ENCODE data around the gene CARD18. TPM values are rescaled to one million over a fixed set of nuclear protein-coding genes. Genes with fewer than 3 reads are reported as not detected.

Gene CARD18
- total RNA-seq, 1 experiment from 2014 or later, result not detected

DNA sequence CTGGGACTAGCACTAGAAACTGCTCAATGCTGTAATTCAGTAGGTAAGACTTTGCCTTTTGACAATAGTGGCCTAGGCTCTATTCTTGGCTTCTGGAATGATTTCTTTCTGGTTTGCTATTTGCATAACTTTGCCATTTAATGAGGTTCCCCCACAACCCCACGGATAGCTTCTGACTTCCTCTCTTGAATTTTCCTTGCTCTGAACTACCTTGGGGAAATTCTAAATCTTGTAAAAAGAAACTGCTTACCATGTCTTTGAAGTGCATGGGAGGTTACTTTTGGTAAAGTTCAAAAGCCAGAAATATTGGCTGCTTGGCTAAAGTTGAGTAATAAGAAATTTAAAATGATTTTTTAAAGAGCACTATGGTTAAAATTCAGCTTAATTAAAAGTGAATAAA, 35.3 kb downstream of the CARD18 start:
- peaks cover 9 to 13% of the 10 kb centered on the region in 2 experiments for H3K4me1 Mint-ChIP-seq
- H3K23me2 ChIP-seq (ENCODE audit: insufficient read length, low read depth, low read length, poor library complexity, severe bottlenecking), result no peaks in the 10 kb centered on the region
- no peaks in the 10 kb centered on the region for H3K79me1 ChIP-seq (ENCODE audit: insufficient read depth, low read depth, low read length, poor library complexity, severe bottlenecking)
- H3K79me2 ChIP-seq (ENCODE audit: insufficient read depth, low read length), result no peaks in the 10 kb centered on the region
- WGBS (ENCODE audit: extremely low coverage, insufficient read length, low lambda C conversion rate), result no CpG with 5 or more reads among the region's 1 CpG
- H3K4me3 Mint-ChIP-seq, result no peak overlapping the region
- H2AK5ac ChIP-seq (ENCODE audit: insufficient read length, low read length), result no peak overlapping the region
- H3K9ac ChIP-seq (ENCODE audit: extremely low read depth, insufficient read length, low read length), result no peak overlapping the region
- H2BK12ac ChIP-seq (ENCODE audit: insufficient read length, low read depth, low read length), result no peak overlapping the region
- DNase-seq, result no peak
- H4K8ac ChIP-seq (replicated peaks; ENCODE audit: insufficient read length, low read depth, low read length), result no peak overlapping the region
- no peak overlapping the region for H2AFZ ChIP-seq (ENCODE audit: low read length)
- H3K18ac ChIP-seq (ENCODE audit: insufficient read length, low read depth, low read length), result no peak overlapping the region
- H4K91ac ChIP-seq (ENCODE audit: insufficient read length, low read depth, low read length), result no peak overlapping the region
- no peaks in the 10 kb centered on the region for H3K27me3 Mint-ChIP-seq (ENCODE audit: low read depth)
- H3K23ac ChIP-seq (ENCODE audit: insufficient read length, low read depth, low read length), result no peak overlapping the region
- H2BK120ac ChIP-seq (ENCODE audit: low read depth, low read length, poor library complexity, severe bottlenecking), result no peak overlapping the region
- peaks cover 8 to 11% (median 9%) of the 10 kb centered on the region in 3 experiments; a peak in 6 of 7 replicates for H3K36me3 Mint-ChIP-seq (ENCODE audit: insufficient read depth in 1 of 3, low read depth in 3 of 3)
- H2BK15ac ChIP-seq (ENCODE audit: low read depth, low read length), result no peak overlapping the region
- H2BK20ac ChIP-seq (ENCODE audit: low read depth, low read length, poor library complexity, severe bottlenecking), result no peak overlapping the region
- no peak overlapping the region for H4K5ac ChIP-seq (ENCODE audit: insufficient read length, low read depth, low read length)
- H3K56ac ChIP-seq (ENCODE audit: insufficient read length, low read depth, low read length), result no peak overlapping the region
- H3T11ph ChIP-seq (ENCODE audit: low read length), result no peak overlapping the region
- no peak overlapping the region for H3K14ac ChIP-seq (ENCODE audit: insufficient read depth, low read length)
- TF ChIP-seq, protein P1, sequence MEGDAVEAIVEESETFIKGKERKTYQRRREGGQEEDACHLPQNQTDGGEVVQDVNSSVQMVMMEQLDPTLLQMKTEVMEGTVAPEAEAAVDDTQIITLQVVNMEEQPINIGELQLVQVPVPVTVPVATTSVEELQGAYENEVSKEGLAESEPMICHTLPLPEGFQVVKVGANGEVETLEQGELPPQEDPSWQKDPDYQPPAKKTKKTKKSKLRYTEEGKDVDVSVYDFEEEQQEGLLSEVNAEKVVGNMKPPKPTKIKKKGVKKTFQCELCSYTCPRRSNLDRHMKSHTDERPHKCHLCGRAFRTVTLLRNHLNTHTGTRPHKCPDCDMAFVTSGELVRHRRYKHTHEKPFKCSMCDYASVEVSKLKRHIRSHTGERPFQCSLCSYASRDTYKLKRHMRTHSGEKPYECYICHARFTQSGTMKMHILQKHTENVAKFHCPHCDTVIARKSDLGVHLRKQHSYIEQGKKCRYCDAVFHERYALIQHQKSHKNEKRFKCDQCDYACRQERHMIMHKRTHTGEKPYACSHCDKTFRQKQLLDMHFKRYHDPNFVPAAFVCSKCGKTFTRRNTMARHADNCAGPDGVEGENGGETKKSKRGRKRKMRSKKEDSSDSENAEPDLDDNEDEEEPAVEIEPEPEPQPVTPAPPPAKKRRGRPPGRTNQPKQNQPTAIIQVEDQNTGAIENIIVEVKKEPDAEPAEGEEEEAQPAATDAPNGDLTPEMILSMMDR (conservative IDR thresholded peaks at IDR 0.05), result no peak
- no peaks in the 10 kb centered on the region for H4K20me1 ChIP-seq (ENCODE audit: control insufficient read depth, insufficient read depth, insufficient read length)
- no peak overlapping the region for H2BK5ac ChIP-seq (ENCODE audit: insufficient read length, low read length)
- H3K9me3 ChIP-seq (ENCODE audit: control insufficient read depth, low read depth, low read length), result no peaks in the 10 kb centered on the region
- peaks cover 7 to 8% of the 10 kb centered on the region in 2 experiments for H3K9me3 Mint-ChIP-seq
- no peak overlapping the region for H3K27ac Mint-ChIP-seq
- no peak overlapping the region for H3K4ac ChIP-seq (ENCODE audit: low read depth, low read length)
- peaks cover 2% of the 10 kb centered on the region; the same call in 1 of the 2 replicates for H3K4me1 ChIP-seq (ENCODE audit: insufficient read depth, low read length)
- H3K27ac ChIP-seq (ENCODE audit: insufficient read length, low read depth, low read length), result no peak overlapping the region
- no peaks in the 10 kb centered on the region for H3K27me3 ChIP-seq (ENCODE audit: insufficient read depth, low read length)
- H3K4me2 ChIP-seq (ENCODE audit: insufficient read depth, insufficient read length, low read length), result no peak overlapping the region

Data from H9 (cell line).